ENCODE measurements around the gene PAIP2.
A peak's percentile ranks its signal among the peaks of the same experiment; 100 is the strongest.
"Not testable (repeated sequence)": the region's sequence is repeated elsewhere in the genome, so short reads cannot be mapped to it uniquely, and the experiment has no call there.

The PAIP2 gene

GRCh38 chr5:139304391-139305324 is 37.0 kb upstream of the PAIP2 start:
- Histone ChIP-seq H3K4me1 (peaks cover 43% of the 10 kb centered on the region), H3K4me3 (no peak overlapping the region), H3K27me3 (ENCODE audit: low read depth) (no peaks in the 10 kb centered on the region), H3K36me3 (replicated peaks) (peaks cover 3% of the 10 kb centered on the region), H3K9me3 (no peaks in the 10 kb centered on the region)
- in situ Hi-C loops (cut with MboI; ENCODE audit: low sequenced_read_pairs): loop anchor here (25.0 kb wide), 1 partner anchor 1117 kb away; the partner anchor contains the start of genes BRD8 and KIF20A
- DNase-seq (ENCODE audit: low spot score in 2 of 2): no peak

GRCh38 chr5:139306197-139306596 is 35.5 kb upstream of the PAIP2 start:
- no peaks in the 10 kb centered on the region for H3K9me3 ChIP-seq
- peaks cover 3% of the 10 kb centered on the region for H3K36me3 ChIP-seq (replicated peaks)
- H3K27me3 ChIP-seq (ENCODE audit: low read depth): no peaks in the 10 kb centered on the region
- in situ Hi-C loops (cut with MboI; ENCODE audit: low sequenced_read_pairs): loop anchor here (25.0 kb wide), 1 partner anchor 1119 kb away; the partner anchor contains the start of genes BRD8 and KIF20A
- peaks cover 42% of the 10 kb centered on the region for H3K4me1 ChIP-seq
- DNase-seq (ENCODE audit: low spot score in 2 of 2): no peak
- H3K4me3 ChIP-seq: no peak overlapping the region

DNA sequence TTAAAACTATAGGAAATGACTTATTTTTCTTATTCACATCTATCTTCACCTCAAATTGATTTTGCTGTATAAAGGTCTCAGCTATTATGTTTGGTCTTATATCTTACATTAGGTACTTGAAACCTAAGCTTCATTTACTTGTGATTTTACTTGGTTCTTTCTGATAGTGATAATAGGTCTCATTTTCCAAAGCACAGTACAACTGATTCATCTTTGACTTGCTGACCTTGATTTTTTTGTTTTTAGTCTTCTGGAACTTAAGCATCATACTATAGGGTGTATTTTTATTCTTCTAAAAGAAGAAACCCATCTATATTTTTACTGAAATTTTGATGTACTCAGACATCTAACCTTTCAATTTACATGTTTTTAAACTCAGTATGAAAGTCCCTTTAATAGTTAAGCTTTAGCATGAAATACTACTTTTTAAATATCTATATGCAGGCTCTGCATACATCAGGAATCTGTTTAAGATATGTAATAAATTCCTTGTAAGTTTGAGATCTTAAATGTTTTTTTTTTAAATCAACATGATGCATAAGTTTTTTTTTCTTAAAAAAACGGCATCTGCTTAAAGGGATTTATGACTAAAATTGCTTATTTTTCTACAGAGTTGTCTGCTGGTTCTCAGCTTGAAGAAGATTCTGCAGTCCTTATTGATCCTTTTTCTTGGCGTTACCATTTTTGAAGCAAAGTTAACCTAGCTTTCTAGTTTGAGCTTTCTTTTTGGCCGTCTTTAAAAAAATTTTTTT is 34.9 kb upstream of the PAIP2 start:
- Histone ChIP-seq H3K4me1 (peaks cover 36% of the 10 kb centered on the region), H3K36me3 (replicated peaks) (peaks cover 3% of the 10 kb centered on the region), H3K4me3 (no peak overlapping the region), H3K9me3 (no peaks in the 10 kb centered on the region), H3K27me3 (ENCODE audit: low read depth) (no peaks in the 10 kb centered on the region)
- no peak for DNase-seq (ENCODE audit: low spot score in 2 of 2)
- in situ Hi-C loops (cut with MboI; ENCODE audit: low sequenced_read_pairs): loop anchor here (25.0 kb wide), 1 partner anchor 1120 kb away; the partner anchor contains the start of genes BRD8 and KIF20A

DNA sequence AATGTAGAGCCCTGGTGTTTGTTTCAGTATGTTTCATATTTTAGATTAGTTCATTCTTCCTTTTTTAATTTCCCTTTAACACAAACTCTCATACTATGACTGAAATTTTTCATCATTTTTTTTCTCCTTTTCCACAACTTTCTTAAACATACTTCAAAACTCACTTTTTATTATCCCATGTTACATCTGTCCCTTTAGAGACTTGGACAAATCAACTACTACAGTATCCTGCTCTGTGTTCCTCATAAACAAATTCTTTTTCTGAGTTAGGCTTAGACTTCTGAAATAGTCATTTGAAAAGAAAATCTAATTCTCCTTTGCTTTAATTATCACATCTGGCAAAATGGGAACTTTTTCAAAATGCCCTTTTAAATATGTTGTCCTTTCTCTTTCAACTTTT is 32.9 kb upstream of the PAIP2 start:
- no peaks in the 10 kb centered on the region for H3K27me3 ChIP-seq (ENCODE audit: low read depth)
- H3K4me1 ChIP-seq: peaks cover 30% of the 10 kb centered on the region
- H3K4me3 ChIP-seq: no peak overlapping the region
- peaks cover 3% of the 10 kb centered on the region for H3K36me3 ChIP-seq (replicated peaks)
- in situ Hi-C loops (cut with MboI; ENCODE audit: low sequenced_read_pairs): loop anchor here (25.0 kb wide), 1 partner anchor 1121 kb away; the partner anchor contains the start of genes BRD8 and KIF20A
- no peaks in the 10 kb centered on the region for H3K9me3 ChIP-seq
- no peak for DNase-seq (ENCODE audit: low spot score in 2 of 2)

DNA sequence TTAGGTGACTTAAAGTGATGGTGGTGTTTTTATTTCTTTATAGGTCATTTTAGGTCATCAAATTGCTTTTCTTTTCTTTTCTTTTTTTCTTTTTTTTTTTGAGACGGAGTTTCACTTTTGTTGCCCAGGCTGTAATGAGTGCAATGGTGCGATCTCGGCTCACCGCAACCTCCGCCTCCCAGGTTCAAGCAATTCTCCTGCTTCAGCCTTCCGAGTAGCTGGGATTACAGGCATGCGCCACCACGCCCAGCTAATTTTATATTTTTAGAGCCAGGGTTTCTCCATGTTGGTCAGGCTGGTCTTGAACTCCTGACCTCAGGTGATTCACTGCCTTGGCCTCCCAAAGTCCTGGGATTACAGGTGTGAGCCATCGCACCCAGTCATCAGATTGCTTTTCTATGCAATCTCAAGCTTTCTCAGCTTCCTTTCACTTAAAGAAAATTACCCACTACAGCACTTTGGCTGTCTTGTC is 30.9 kb upstream of the PAIP2 start:
- H3K36me3 ChIP-seq (replicated peaks): peaks cover 11% of the 10 kb centered on the region
- DNase-seq (ENCODE audit: low spot score in 2 of 2); H3K4me3 ChIP-seq; H3K9me3 ChIP-seq; H3K27me3 ChIP-seq (ENCODE audit: low read depth): not testable (repeated sequence)
- in situ Hi-C loops (cut with MboI; ENCODE audit: low sequenced_read_pairs): loop anchor here (25.0 kb wide), 1 partner anchor 1123 kb away; the partner anchor contains the start of genes BRD8 and KIF20A
- H3K4me1 ChIP-seq: peaks cover 17% of the 10 kb centered on the region

GRCh38 chr5:139312075-139312474 is 29.6 kb upstream of the PAIP2 start:
- Histone ChIP-seq H3K9me3 (no peaks in the 10 kb centered on the region), H3K4me1 (peaks cover 17% of the 10 kb centered on the region), H3K27me3 (ENCODE audit: low read depth) (no peaks in the 10 kb centered on the region), H3K36me3 (replicated peaks) (peaks cover 25% of the 10 kb centered on the region), H3K4me3 (no peak overlapping the region)
- DNase-seq (ENCODE audit: low spot score in 2 of 2): no peak
- in situ Hi-C loops (cut with MboI; ENCODE audit: low sequenced_read_pairs): loop anchor here (25.0 kb wide), 1 partner anchor 1125 kb away; the partner anchor contains the start of genes BRD8 and KIF20A

DNA sequence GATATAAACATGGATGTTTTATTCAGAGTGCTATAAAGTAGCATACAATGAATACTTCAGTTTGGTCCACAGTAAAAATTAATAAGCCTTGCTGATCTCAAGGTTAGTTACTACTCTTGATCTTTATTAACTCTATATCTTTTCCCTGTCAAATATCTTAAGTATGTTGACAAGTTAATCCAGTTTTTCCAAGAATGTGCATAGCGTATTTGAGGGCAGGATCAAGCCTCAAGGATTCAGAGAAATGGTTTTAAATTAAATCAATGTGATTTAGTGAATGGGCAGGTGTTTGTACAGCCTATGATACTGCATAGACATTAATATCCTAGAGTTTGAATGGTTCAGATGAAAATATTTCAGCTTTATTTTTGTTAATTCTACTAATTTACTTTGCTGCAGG is 27.4 kb upstream of the PAIP2 start:
- in situ Hi-C loops (cut with MboI; ENCODE audit: low sequenced_read_pairs): loop anchor here (25.0 kb wide), 1 partner anchor 1127 kb away; the partner anchor contains the start of genes BRD8 and KIF20A
- Histone ChIP-seq H3K4me3 (no peak overlapping the region), H3K4me1 (peaks cover 6% of the 10 kb centered on the region), H3K36me3 (replicated peaks) (peaks cover 44% of the 10 kb centered on the region), H3K9me3 (no peaks in the 10 kb centered on the region), H3K27me3 (ENCODE audit: low read depth) (no peaks in the 10 kb centered on the region)
- no peak for DNase-seq (ENCODE audit: low spot score in 2 of 2)

DNA sequence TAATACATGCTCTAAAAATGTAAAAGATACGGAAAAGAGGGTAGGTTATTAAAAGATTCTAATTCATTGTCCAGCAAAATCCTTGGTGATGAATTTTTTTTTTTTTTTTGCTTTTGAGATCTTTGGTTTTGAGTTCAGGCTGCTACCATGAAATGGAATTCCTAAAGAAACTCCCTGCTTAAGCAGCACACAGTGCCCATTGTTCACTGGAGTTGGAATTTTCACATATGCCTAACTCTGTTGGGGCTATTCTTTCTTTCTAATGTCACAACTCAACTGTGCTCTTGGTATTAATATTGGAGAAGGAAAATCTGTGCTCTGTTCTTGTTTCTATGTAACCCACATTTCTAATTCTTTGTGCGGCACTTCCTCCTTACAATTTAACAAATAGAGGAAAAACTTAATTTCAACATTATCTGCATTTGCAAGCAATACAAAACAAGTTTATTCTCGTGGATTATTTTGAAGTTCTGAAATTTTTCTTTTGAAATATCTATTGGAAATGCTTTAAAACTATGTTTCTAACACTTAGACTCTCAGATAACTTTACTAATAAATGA is 26.5 kb upstream of the PAIP2 start:
- H3K9me3 ChIP-seq: no peaks in the 10 kb centered on the region
- H3K27me3 ChIP-seq (ENCODE audit: low read depth): no peaks in the 10 kb centered on the region
- in situ Hi-C loops (cut with MboI; ENCODE audit: low sequenced_read_pairs): loop anchor here (25.0 kb wide), 1 partner anchor 1128 kb away; the partner anchor contains the start of genes BRD8 and KIF20A
- H3K36me3 ChIP-seq (replicated peaks): peaks cover 50% of the 10 kb centered on the region
- DNase-seq (ENCODE audit: low spot score in 2 of 2): no peak
- no peak overlapping the region for H3K4me3 ChIP-seq
- H3K4me1 ChIP-seq: no peaks in the 10 kb centered on the region

- no peak for DNase-seq (ENCODE audit: low spot score in 2 of 2)
- H3K9me3 ChIP-seq: no peaks in the 10 kb centered on the region
- peaks cover 24% of the 10 kb centered on the region for H3K36me3 ChIP-seq (replicated peaks)
- in situ Hi-C loops (cut with MboI; ENCODE audit: low sequenced_read_pairs): no loop called here
- H3K4me3 ChIP-seq: no peak overlapping the region
- no peaks in the 10 kb centered on the region for H3K27me3 ChIP-seq (ENCODE audit: low read depth)
- no peaks in the 10 kb centered on the region for H3K4me1 ChIP-seq
Measured at GRCh38 chr5:139335811-139336210, 5.8 kb upstream of the PAIP2 start.

- no peak for DNase-seq (ENCODE audit: low spot score in 2 of 2)
- in situ Hi-C loops (cut with MboI; ENCODE audit: low sequenced_read_pairs): no loop called here
- peaks cover 13% of the 10 kb centered on the region for H3K4me1 ChIP-seq
- no peaks in the 10 kb centered on the region for H3K27me3 ChIP-seq (ENCODE audit: low read depth)
- no peak overlapping the region for H3K4me3 ChIP-seq
- H3K36me3 ChIP-seq (replicated peaks): 0 out of 2 replicates have a peak, but pooled peaks cover 5% of the 10 kb centered on the region
- H3K9me3 ChIP-seq: no peaks in the 10 kb centered on the region
Measured at GRCh38 chr5:139340051-139340450, 1.6 kb upstream of the PAIP2 start.

DNA sequence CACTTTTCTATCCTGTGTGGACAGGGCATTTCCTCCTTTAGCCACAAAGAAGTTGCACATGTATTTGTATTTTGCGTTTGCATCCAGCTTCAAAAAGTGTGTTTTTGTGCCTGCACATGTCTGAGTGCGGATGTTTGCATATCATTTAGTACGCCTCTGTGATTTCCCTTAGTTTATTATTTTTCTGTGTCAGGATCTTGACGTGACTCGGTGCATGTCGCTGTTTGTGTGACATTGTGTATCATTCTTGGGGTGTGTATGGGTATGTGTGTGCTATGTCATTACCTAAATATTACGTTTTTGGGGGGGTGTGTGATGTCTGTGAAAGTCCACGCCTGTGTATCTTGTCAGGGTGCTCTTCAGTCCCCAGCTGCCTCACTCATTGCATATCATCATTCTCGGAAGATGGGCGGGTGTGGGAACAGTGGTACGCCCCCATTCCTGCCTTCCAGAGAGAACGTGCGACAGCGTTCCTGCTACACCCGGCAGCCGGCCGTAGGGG is 416 bp upstream of the PAIP2 start:
- H3K36me3 ChIP-seq (replicated peaks): 0 out of 2 replicates have a peak, but pooled peaks cover 8% of the 10 kb centered on the region
- H3K4me3 ChIP-seq: peak overlapping the region; percentile 87
- DNase-seq (ENCODE audit: low spot score in 2 of 2): no peak
- in situ Hi-C loops (cut with MboI; ENCODE audit: low sequenced_read_pairs): no loop called here
- H3K9me3 ChIP-seq: no peaks in the 10 kb centered on the region
- H3K27me3 ChIP-seq (ENCODE audit: low read depth): no peaks in the 10 kb centered on the region
- peaks cover 13% of the 10 kb centered on the region for H3K4me1 ChIP-seq

DNA sequence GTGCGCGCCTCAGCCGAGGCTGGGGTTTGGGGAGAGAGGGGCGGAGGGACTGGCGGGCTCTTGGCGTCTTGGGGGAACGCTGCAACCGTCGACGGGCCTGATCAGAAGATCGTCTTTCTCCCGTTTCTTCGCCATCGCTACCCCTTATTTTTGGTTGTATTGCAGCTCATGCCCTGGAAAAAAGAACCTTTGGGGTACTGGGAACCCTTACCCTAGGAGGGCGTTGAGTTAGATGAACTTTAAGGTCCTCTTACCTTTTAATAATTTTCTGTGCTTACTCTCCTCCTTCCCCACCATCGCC is 719 bp downstream of the PAIP2 start:
- Histone ChIP-seq H3K4me3 (peak overlapping the region; percentile 87), H3K9me3 (no peaks in the 10 kb centered on the region), H3K27me3 (ENCODE audit: low read depth) (no peaks in the 10 kb centered on the region), H3K4me1 (peaks cover 13% of the 10 kb centered on the region), H3K36me3 (replicated peaks) (peaks cover 9% of the 10 kb centered on the region)
- no peak for DNase-seq (ENCODE audit: low spot score in 2 of 2)
- in situ Hi-C loops (cut with MboI; ENCODE audit: low sequenced_read_pairs): no loop called here

GRCh38 chr5:139343476-139343875 is 1.8 kb downstream of the PAIP2 start:
- peak in 1 of 2 experiments; percentile 24 for DNase-seq (ENCODE audit: low spot score in 2 of 2)
- peaks cover 13% of the 10 kb centered on the region for H3K4me1 ChIP-seq
- in situ Hi-C loops (cut with MboI; ENCODE audit: low sequenced_read_pairs): no loop called here

More at GRCh38 chr5:139343476-139343875, 1.8 kb downstream of the PAIP2 start:
- peaks cover 12% of the 10 kb centered on the region for H3K36me3 ChIP-seq (replicated peaks)
- no peaks in the 10 kb centered on the region for H3K9me3 ChIP-seq
- H3K4me3 ChIP-seq: peak overlapping the region; percentile 87
- no peaks in the 10 kb centered on the region for H3K27me3 ChIP-seq (ENCODE audit: low read depth)

All from HAP-1 (cell line).